A204.1 (cell line): ENCODE results near the gene LUC7L3.
"Not testable (repeated sequence)": the region's sequence is repeated elsewhere in the genome, so short reads cannot be mapped to it uniquely, and the experiment has no call there.

ENCODE experiments used
- FAIRE-seq: peaks from 2 replicates; lab custom pipeline; 2012; peaks lifted over from hg19 to GRCh38; lab: Jason Lieb, UNC

Gene LUC7L3

GRCh38 chr17:50783905-50784304 is 64.5 kb downstream of the LUC7L3 start:
- no peak for FAIRE-seq

GRCh38 chr17:50785126-50785525 is 65.7 kb downstream of the LUC7L3 start:
- no peak for FAIRE-seq

- FAIRE-seq = no peak
Observed at GRCh38 chr17:50785946-50786570, 66.7 kb downstream of the LUC7L3 start.

- no peak for FAIRE-seq
Observed at GRCh38 chr17:50787106-50787505, 67.7 kb downstream of the LUC7L3 start.

- no peak for FAIRE-seq
Observed at GRCh38 chr17:50790618-50791017, 71.2 kb downstream of the LUC7L3 start.

GRCh38 chr17:50792132-50792531 is 72.7 kb downstream of the LUC7L3 start:
- FAIRE-seq = no peak

GRCh38 chr17:50793007-50793406 is 73.6 kb downstream of the LUC7L3 start:
- no peak for FAIRE-seq

- no peak for FAIRE-seq
Observed at GRCh38 chr17:50794361-50794760, 75.0 kb downstream of the LUC7L3 start.

- FAIRE-seq = no peak
Observed at GRCh38 chr17:50797135-50797810, 77.9 kb downstream of the LUC7L3 start.

GRCh38 chr17:50798424-50799288 is 79.3 kb downstream of the LUC7L3 start:
- FAIRE-seq = no peak

- FAIRE-seq = no peak
Observed at GRCh38 chr17:50799582-50799981, 80.2 kb downstream of the LUC7L3 start.

GRCh38 chr17:50800196-50800700 is 80.8 kb downstream of the LUC7L3 start:
- no peak for FAIRE-seq

GRCh38 chr17:50802609-50803571 is 83.5 kb downstream of the LUC7L3 start:
- FAIRE-seq = no peak

GRCh38 chr17:50803676-50804075 is 84.3 kb downstream of the LUC7L3 start:
- FAIRE-seq = no peak

GRCh38 chr17:50804749-50805475 is 85.5 kb downstream of the LUC7L3 start:
- not testable (repeated sequence) for FAIRE-seq

GRCh38 chr17:50805486-50805885 is 86.1 kb downstream of the LUC7L3 start:
- FAIRE-seq = no peak
